HT1080 (cell line): ENCODE results near the gene OTOP2. TPM values are rescaled to one million over a fixed set of nuclear protein-coding genes. Genes with fewer than 3 reads are reported as not detected.

ENCODE experiments used
- DNase-seq: peaks from one replicate; pipeline ENCODE4 v3.0.0-alpha.2; 2015; ENCODE audit warnings: low read depth
- polyA plus RNA-seq, 2 experiments: library from polyadenylated mRNA; depleted of rRNA; stranded (reverse); fragments of >200 nt; gene quantifications; 2 replicates each; pipeline ENCODE4 v1.2.3, GENCODE V29; 2015
- total RNA-seq: library from RNA; depleted of rRNA; stranded (reverse); fragments of >200 nt; shearing (Covaris generic); gene quantifications from 2 replicates; pipeline ENCODE4 v1.2.3, GENCODE V29; 2014; rRNA removed

OTOP2 gene
- total RNA-seq: not detected in 2 replicates
- not detected in 2 replicates for polyA plus RNA-seq (2015; cell fraction: cytosol; rRNA removed)
- polyA plus RNA-seq (2015; cell fraction: nucleus; rRNA removed): not detected in 2 replicates

DNA sequence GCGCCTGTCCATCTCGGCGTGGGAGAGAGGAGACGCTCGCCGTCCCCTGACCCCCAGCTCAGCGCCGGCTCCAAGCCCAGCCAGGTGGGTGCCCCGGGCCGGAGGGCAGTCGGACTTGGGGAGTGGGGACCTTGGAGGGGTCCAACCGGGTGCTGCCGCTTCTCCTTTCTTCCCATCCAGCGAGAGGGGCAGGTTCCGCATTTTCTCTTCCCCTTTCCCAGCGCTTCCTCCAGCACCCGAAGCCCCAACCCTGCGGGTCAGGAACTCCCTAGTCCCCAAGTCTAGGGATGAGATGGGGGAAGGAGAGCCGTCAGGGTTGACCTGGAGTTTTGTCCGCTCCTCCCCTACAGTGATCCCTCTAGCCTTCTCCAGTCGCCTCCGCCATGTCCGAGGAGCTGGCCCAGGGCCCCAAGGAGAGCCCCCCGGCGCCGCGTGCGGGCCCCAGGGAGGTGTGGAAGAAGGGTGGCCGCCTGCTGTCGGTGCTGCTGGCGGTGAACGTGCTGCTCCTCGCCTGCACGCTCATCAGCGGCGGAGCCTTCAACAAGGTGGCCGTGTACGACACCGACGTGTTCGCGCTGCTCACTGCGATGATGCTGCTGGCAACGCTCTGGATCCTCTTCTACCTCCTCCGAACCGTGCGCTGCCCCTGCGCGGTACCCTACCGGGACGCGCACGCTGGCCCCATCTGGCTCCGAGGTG, at the start of gene OTOP2:
OTOP2 (plus strand) TSS at position 24 of the 699 bp plus-strand sequence; CDS start at position 384, 360 bp downstream.
- no peak for DNase-seq

DNA sequence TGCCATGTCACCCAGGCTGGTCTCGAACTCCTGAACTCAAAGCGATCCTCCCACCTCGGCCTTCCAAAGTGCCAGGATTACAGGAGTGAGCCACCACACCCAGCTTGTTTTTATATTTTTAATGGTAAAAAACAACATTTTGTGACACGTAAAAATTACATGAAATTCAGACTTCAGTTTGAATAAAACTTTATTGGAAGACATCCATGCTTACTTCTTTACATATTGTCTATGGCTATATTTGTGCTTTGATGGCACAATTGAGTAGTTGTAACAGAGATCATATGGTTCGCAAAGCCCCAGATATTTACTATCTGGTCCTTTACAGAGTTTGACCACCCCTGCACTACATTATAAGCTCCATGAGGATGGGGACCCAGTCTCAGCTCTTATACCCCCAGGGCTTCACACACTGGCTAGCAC, 49.4 kb upstream of the OTOP2 start:
- DNase-seq: no peak

- no peak for DNase-seq
Observed at GRCh38 chr17:74875155-74875976, 48.7 kb upstream of the OTOP2 start.

GRCh38 chr17:74875977-74876593, 48.0 kb upstream of the OTOP2 start:
- no peak for DNase-seq

DNA sequence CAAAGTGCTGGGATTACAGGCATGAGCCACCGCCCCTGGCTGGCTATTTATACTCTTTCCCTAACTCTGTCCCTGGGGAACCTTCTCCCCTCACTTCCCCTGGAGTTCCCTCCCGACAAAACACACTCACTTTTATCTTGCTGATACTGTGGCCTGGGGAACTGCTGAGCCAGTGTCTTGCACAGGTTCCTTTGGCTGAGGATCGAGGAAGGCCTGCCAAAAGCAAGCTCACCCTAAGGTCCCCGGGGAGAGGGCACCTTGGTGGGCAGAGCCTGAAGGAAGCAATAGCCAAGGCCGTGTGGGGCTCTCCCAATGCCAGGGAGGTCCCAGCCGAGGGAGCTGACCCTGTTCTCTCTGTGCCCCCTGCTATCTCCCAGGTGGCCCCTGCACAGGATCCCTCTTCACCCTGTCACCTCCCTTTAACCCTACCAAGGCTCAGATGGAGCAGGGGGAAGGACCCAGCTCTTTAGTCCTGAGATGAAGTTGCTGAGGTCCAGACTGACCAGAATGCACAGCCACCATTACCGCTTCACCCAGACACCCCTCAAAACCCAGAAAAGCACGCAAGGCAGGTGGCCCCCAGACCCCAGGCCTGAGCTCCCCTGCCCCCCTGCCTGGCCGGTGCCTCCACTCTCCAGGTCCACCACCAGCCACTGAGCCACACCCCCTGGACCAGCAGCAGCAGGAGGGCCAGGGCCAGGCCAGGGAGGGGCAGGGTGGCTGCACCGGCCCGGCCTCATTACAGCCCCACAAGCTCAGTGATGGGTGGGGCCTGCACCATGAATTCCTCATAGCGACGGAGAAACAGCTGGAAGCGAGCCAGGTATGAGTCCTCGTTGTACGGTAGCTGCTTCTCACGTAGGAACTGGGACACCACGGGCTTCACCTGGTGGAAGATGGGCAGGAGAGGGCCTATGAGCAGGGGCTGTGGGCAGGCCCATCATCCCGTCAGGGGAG, 46.2 kb upstream of the OTOP2 start:
- no peak for DNase-seq

GRCh38 chr17:74878658-74879057, 45.4 kb upstream of the OTOP2 start:
- DNase-seq: no peak

DNA sequence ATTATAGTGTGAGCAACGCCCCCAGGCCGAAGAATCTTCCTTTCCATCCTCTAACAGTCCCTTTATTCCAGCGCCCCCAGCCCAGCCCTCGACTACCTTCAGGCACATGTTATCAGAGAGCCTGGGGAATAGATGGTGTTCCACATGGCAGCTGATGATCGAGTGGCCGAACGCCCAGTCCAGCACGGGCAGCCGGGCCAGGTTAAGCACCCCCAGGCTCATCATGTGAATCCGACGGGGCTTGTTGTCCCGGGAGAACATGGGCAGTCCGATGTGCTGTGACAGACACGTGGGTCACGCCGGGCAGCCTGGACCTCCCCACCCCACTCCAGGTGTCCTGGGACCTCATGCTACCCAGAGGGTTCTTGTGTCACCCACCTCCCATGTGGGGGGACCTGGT, 44.8 kb upstream of the OTOP2 start:
- DNase-seq: no peak

DNA sequence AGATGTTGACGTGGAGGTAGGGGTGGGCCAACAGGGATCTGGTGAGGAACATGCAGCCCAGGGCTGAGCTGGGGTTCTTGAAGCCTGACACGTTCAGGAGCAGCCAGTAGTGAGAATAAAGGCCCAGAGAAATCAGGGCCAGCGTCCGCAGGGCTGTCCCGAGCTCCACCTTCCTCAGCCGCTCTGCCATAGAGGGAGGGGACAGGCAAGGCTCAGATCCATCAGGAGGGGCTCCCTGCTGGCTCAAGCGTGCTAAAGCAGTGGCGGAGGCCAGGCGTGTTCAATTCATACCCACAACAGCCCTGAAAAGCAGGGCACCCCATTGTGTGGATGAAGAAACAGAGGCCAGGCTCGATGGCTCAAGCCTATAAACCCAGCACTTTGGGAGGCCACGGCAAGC, 43.0 kb upstream of the OTOP2 start:
- DNase-seq: no peak

- DNase-seq: no peak
Observed at GRCh38 chr17:74882517-74883240, 41.4 kb upstream of the OTOP2 start.

DNA sequence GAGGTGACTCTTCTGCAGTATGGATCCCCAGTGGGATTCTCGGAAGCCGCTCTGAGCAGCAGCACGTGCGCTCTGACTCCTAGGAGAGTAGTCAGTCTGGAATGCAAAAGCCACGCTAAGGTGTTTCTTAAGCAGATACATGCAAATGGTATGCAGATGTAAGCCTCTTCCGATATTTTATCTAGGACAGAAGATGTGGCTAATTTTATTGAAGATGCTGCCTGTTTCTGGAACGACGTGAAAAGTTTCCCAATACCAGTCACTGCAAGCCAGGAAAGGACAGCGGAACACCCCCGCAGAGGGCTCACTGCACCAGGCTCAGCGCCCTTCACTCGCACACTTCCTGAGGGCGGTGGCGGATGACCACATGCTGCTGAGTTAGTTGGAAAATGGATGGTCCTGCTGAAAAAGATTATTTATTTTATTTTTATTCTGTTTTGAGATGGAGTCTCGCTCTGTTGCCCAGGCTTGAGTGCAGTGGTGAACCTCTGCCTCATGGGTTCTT, 40.8 kb upstream of the OTOP2 start:
- no peak for DNase-seq

DNA sequence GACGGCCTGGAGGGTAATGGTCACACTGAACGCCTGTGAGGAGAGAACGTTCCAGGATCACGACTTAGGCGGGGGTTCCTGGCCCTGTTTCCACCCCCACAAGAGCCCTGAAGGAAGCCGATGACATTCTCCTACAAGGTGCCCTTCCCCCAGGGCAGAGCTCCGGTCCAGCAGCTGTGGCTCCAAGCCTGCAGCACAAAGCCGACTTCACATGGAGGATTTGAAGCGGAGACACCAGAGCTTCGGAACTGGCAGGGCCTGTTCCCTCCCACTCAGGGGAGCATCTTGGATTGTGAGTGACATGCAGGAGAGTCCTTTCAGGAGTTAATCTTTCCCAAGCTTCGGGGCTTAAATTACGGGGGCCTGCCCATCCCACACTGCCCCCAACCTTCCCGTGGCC, 35.6 kb upstream of the OTOP2 start:
- DNase-seq: no peak

- DNase-seq: no peak
Observed at GRCh38 chr17:74890554-74890953, 33.5 kb upstream of the OTOP2 start.

DNA sequence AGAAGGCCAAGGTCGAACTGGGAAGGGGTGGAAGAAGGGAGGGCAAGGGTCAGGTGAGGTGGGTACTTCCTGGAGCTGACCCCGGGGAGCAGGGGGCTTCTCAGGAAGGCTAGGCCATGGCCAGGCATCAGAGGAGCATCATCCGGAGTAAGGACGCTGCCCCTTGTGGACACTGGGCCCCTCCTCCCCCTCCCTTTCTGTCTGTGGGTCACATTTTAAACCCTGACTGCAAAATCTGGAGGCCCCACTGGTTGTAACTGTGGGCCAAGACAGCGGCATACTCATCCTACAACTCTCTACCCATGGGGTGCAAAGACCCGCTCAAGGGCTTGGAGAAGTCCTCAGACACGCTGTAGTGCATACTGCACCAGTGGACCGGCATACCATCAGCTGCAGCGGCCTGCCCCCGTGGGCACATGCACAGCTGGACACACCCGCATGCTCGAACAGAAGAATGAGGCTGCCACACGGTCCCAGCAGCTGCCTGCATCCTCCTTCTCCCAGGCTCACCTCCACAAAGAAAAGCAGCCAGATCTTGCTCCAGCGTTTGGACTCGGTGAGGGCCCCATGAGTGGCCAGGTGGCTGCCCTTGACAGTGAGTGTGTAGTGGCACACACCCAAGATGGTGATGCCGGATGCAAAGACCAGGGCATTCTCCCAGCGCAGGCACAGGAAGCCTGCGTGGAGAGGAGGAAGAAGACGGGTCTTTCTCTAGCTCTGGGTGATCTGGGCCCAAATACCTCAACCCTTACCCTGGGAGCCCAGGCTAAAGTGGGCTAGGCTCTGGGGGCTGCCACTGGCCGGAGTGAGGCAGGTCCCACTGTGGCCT, 31.8 kb upstream of the OTOP2 start:
- DNase-seq: no peak

GRCh38 chr17:74892974-74893911, 30.8 kb upstream of the OTOP2 start, which contains the start of gene FADS6:
TSS of gene FADS6 (minus strand) at chr17:74893633. CDS start at chr17:74893595, 38 bp downstream.
- no peak for DNase-seq

DNA sequence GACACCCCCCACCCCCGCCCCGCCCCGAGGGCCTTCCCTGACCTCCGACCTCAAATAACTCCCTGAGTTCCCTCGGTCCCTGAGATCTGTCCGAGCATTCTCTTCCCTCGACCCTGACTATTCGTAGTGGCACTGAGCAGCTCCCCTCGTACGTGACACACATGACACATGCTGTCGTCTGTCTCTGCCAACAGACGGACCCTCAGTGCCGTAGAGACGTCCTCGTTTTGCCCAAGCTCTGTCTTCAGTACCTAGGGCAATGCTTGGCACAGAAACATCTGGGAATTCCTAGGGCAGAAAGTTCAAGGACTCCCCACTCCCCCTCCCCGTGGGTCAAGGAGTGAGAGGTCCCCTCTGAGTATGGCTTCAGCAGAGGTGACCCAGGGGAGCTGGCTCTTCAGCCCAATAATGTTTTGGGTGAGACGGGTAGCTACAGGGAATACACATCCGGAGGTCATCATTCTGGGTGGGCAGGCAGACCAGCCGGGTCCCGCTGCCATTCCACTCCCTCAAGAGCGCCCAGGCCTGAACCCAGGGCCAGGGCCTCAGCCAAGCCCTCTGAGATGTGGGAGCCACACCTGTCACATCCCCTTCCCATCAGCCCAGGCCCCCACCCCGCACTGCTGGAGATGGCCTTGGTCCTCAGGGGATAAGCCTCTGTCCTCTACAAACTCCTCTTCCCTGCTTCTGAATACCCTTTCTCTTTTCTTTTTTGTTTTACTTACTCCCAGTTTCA, 30.0 kb upstream of the OTOP2 start:
- DNase-seq: no peak

GRCh38 chr17:74898376-74898946, 25.6 kb upstream of the OTOP2 start:
- no peak for DNase-seq

- no peak for DNase-seq
Observed at GRCh38 chr17:74900208-74900607, 23.9 kb upstream of the OTOP2 start.
